Subcutaneous abdominal adipose tissue (tissue), 5 donors: ENCODE results near the gene OR51B6.
"Not testable (repeated sequence)": the region's sequence is repeated elsewhere in the genome, so short reads cannot be mapped to it uniquely, and the experiment has no call there.

Source experiments
- H3K27ac ChIP-seq: one replicate; pipeline ENCODE4 v1.7.0; 2013; ENCODE audit warnings: low read depth, mild to moderate bottlenecking, inconsistent platforms, low read length, moderate library complexity
- H3K27me3 ChIP-seq, 5 donors: one replicate each; pipeline ENCODE4 v1.7.0; 2013; ENCODE audit warnings: low read length in 5 of 5, inconsistent platforms in 1 of 5; ENCODE audit not compliant: control insufficient read depth in 5 of 5, insufficient read depth in 4 of 5
- H3K36me3 ChIP-seq, 5 donors: one replicate each; pipeline ENCODE4 v1.7.0; 2013; ENCODE audit warnings: low read length in 5 of 5; ENCODE audit not compliant: control insufficient read depth in 5 of 5, insufficient read depth in 5 of 5
- H3K4me1 ChIP-seq, 5 donors: one replicate each; pipeline ENCODE4 v1.7.0; 2013; ENCODE audit warnings: low read length in 5 of 5, mild to moderate bottlenecking in 3 of 5, moderate library complexity in 1 of 5; ENCODE audit not compliant: control insufficient read depth in 5 of 5, insufficient read depth in 5 of 5
- H3K4me3 ChIP-seq, 5 donors: one replicate each; pipeline ENCODE4 v1.7.0; 2013; ENCODE audit warnings: low read length in 5 of 5, low read depth in 1 of 5
- H3K9ac ChIP-seq, 5 donors: one replicate each; pipeline ENCODE4 v1.7.0; 2013; ENCODE audit warnings: low read length in 5 of 5, mild to moderate bottlenecking in 4 of 5, moderate library complexity in 3 of 5
- H3K9me3 ChIP-seq, 5 donors: one replicate each; pipeline ENCODE4 v1.7.0; 2013; ENCODE audit warnings: low read length in 5 of 5; ENCODE audit not compliant: control insufficient read depth in 5 of 5
- donor health status: healthy.
- donor health status: healthy.
- donor health status: healthy.
- donor health status: healthy.
- donor health status: healthy.

Gene OR51B6

GRCh38 chr11:5364214-5364613, 12.9 kb downstream of the OR51B6 start:
- Histone ChIP-seq H3K27ac (no peak overlapping the region), H3K4me3 (no peak overlapping the region), H3K9ac (no peak overlapping the region), H3K27me3 (no peaks in the 10 kb centered on the region), H3K4me1 (peaks cover 0 to 9% (median 0%) of the 10 kb centered on the region in 5 donors), H3K9me3 (no peaks in the 10 kb centered on the region), H3K36me3 (no peaks in the 10 kb centered on the region)

GRCh38 chr11:5366365-5366764, 15.1 kb downstream of the OR51B6 start:
- H3K27ac ChIP-seq, H3K9ac ChIP-seq, H3K9me3 ChIP-seq, H3K27me3 ChIP-seq, H3K36me3 ChIP-seq, H3K4me1 ChIP-seq, H3K4me3 ChIP-seq: not testable (repeated sequence)

GRCh38 chr11:5366856-5367255, 15.5 kb downstream of the OR51B6 start:
- Histone ChIP-seq H3K4me1 (peaks cover 0 to 9% (median 0%) of the 10 kb centered on the region in 5 donors), H3K9me3 (no peaks in the 10 kb centered on the region), H3K4me3 (no peak overlapping the region), H3K27me3 (no peaks in the 10 kb centered on the region), H3K27ac (no peak overlapping the region), H3K36me3 (no peaks in the 10 kb centered on the region), H3K9ac (no peak overlapping the region)

GRCh38 chr11:5367448-5368074, 16.3 kb downstream of the OR51B6 start:
- Histone ChIP-seq H3K4me1 (peaks cover 0 to 9% (median 0%) of the 10 kb centered on the region in 5 donors), H3K9me3 (no peaks in the 10 kb centered on the region), H3K9ac (no peak overlapping the region), H3K27me3 (no peaks in the 10 kb centered on the region), H3K27ac (no peak overlapping the region), H3K36me3 (no peaks in the 10 kb centered on the region), H3K4me3 (no peak overlapping the region)

- Histone ChIP-seq H3K9me3 (no peaks in the 10 kb centered on the region), H3K36me3 (no peaks in the 10 kb centered on the region), H3K4me1 (peaks cover 0 to 9% (median 0%) of the 10 kb centered on the region in 5 donors), H3K4me3 (no peak overlapping the region), H3K27ac (no peak overlapping the region), H3K27me3 (no peaks in the 10 kb centered on the region), H3K9ac (no peak overlapping the region)
Observed at GRCh38 chr11:5368502-5369043, 17.3 kb downstream of the OR51B6 start.

- H3K4me1 ChIP-seq: peaks cover 0 to 9% (median 0%) of the 10 kb centered on the region in 5 donors
- H3K9me3 ChIP-seq: no peaks in the 10 kb centered on the region
- H3K36me3 ChIP-seq: no peaks in the 10 kb centered on the region
- no peak overlapping the region for H3K9ac ChIP-seq
- H3K27me3 ChIP-seq: no peaks in the 10 kb centered on the region
- H3K27ac ChIP-seq: no peak overlapping the region
- H3K4me3 ChIP-seq: no peak overlapping the region
Observed at GRCh38 chr11:5369789-5370188, 18.5 kb downstream of the OR51B6 start.

- H3K36me3 ChIP-seq: no peaks in the 10 kb centered on the region
- no peak overlapping the region for H3K9ac ChIP-seq
- H3K4me1 ChIP-seq: no peaks in the 10 kb centered on the region
- no peak overlapping the region for H3K4me3 ChIP-seq
- H3K27me3 ChIP-seq: no peaks in the 10 kb centered on the region
- H3K27ac ChIP-seq: no peak overlapping the region
- H3K9me3 ChIP-seq: no peaks in the 10 kb centered on the region
Observed at GRCh38 chr11:5380740-5381342, 29.5 kb downstream of the OR51B6 start.

- Histone ChIP-seq H3K36me3 (no peaks in the 10 kb centered on the region), H3K27me3 (no peaks in the 10 kb centered on the region), H3K27ac (no peak within 1 kb of the TSS), H3K4me3 (no peak within 1 kb of the TSS), H3K9me3 (no peaks in the 10 kb centered on the region), H3K9ac (no peak within 1 kb of the TSS), H3K4me1 (no peaks in the 10 kb centered on the region)
Observed at GRCh38 chr11:5383576-5383975, 32.3 kb downstream of the OR51B6 start, which contains the start of gene OR51M1. TSS of gene OR51M1 (plus strand) at chr11:5383812. CDS start at chr11:5389399, 5,587 bp downstream.

- Histone ChIP-seq H3K27me3 (no peaks in the 10 kb centered on the region), H3K36me3 (no peaks in the 10 kb centered on the region), H3K9me3 (no peaks in the 10 kb centered on the region), H3K4me3 (no peak overlapping the region), H3K9ac (no peak overlapping the region), H3K4me1 (no peaks in the 10 kb centered on the region), H3K27ac (no peak overlapping the region)
Observed at GRCh38 chr11:5384335-5384734, 33.0 kb downstream of the OR51B6 start.

GRCh38 chr11:5390210-5390609, 38.9 kb downstream of the OR51B6 start:
- Histone ChIP-seq H3K4me3 (no peak overlapping the region), H3K27me3 (no peaks in the 10 kb centered on the region)

More at GRCh38 chr11:5390210-5390609, 38.9 kb downstream of the OR51B6 start:
- H3K4me1 ChIP-seq: no peaks in the 10 kb centered on the region
- H3K36me3 ChIP-seq: no peaks in the 10 kb centered on the region
- H3K9ac ChIP-seq: no peak overlapping the region
- no peaks in the 10 kb centered on the region for H3K9me3 ChIP-seq
- no peak overlapping the region for H3K27ac ChIP-seq
